Activated gamma-delta T cell (primary cell): ENCODE data around the gene CLCNKA.
"Not testable (repeated sequence)": the region's sequence is repeated elsewhere in the genome, so short reads cannot be mapped to it uniquely, and the experiment has no call there.

ENCODE experiments used
- DNase-seq: peaks from one replicate; lab custom pipeline; 2025; lab: John Stamatoyannopoulos, UW

CLCNKA gene

GRCh38 chr1:15997637-15998280, 24.1 kb upstream of the CLCNKA start:
- DNase-seq = no peak

GRCh38 chr1:15998929-15999328, 22.9 kb upstream of the CLCNKA start:
- no peak for DNase-seq

- DNase-seq = not testable (repeated sequence)
These were observed 20.6 kb upstream of the CLCNKA start for GRCh38 chr1:16001274-16001673.

- DNase-seq = no peak
These were observed 16.2 kb upstream of the CLCNKA start for GRCh38 chr1:16005597-16005996.

GRCh38 chr1:16006010-16006409, 15.8 kb upstream of the CLCNKA start:
- no peak for DNase-seq

- DNase-seq = no peak
These were observed 15.0 kb upstream of the CLCNKA start for GRCh38 chr1:16006552-16007485.

GRCh38 chr1:16007671-16008341, 14.0 kb upstream of the CLCNKA start:
- DNase-seq = no peak

- no peak for DNase-seq
These were observed 12.8 kb upstream of the CLCNKA start for GRCh38 chr1:16009030-16009460.

- DNase-seq = no peak
These were observed 12.2 kb upstream of the CLCNKA start for GRCh38 chr1:16009678-16010077.

- no peak for DNase-seq
These were observed 11.0 kb upstream of the CLCNKA start for GRCh38 chr1:16010837-16011236.

GRCh38 chr1:16011936-16012589, 9.8 kb upstream of the CLCNKA start:
- DNase-seq = no peak

- no peak for DNase-seq
These were observed 9.1 kb upstream of the CLCNKA start for GRCh38 chr1:16012590-16013219.

- no peak for DNase-seq
These were observed 8.5 kb upstream of the CLCNKA start for GRCh38 chr1:16013220-16013907.

- no peak for DNase-seq
These were observed 8.0 kb upstream of the CLCNKA start for GRCh38 chr1:16013908-16014258.

GRCh38 chr1:16014509-16015482, 7.0 kb upstream of the CLCNKA start:
- no peak for DNase-seq

- no peak for DNase-seq
These were observed 6.3 kb upstream of the CLCNKA start for GRCh38 chr1:16015491-16015890.

GRCh38 chr1:16015960-16016901, 5.6 kb upstream of the CLCNKA start:
- DNase-seq = no peak

- no peak for DNase-seq
These were observed 4.8 kb upstream of the CLCNKA start for GRCh38 chr1:16017076-16017460.
